ENCODE results near the gene PLXNB2.

DNA sequence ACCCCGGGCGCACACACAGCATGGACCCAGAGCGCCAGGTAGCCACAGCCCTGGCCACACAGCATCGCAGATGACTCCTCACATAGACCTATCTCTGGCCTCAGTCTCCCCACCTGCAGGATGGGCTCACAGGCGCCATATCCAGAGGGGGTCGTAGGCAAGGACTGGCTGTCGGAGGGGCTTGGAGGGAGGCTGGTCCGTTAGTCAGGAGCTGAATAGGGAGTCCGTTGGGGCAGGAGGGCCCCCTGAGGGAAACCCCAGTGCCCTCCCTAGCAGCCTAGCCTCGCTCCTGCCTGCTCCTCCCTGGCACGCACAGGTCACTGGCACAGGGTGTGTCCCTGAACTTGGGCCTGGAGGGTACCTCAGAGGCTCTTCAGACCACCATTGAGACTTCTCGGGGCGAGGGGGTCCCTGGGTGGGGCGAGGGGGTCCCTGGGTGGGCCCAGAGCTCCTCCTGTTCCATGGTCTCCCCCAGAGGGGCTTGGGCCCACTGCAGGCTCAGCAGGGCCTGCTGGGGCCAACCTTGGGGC, 2.0 kb downstream of the PLXNB2 start:
- TF ChIP-seq, protein P1, sequence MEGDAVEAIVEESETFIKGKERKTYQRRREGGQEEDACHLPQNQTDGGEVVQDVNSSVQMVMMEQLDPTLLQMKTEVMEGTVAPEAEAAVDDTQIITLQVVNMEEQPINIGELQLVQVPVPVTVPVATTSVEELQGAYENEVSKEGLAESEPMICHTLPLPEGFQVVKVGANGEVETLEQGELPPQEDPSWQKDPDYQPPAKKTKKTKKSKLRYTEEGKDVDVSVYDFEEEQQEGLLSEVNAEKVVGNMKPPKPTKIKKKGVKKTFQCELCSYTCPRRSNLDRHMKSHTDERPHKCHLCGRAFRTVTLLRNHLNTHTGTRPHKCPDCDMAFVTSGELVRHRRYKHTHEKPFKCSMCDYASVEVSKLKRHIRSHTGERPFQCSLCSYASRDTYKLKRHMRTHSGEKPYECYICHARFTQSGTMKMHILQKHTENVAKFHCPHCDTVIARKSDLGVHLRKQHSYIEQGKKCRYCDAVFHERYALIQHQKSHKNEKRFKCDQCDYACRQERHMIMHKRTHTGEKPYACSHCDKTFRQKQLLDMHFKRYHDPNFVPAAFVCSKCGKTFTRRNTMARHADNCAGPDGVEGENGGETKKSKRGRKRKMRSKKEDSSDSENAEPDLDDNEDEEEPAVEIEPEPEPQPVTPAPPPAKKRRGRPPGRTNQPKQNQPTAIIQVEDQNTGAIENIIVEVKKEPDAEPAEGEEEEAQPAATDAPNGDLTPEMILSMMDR (conservative IDR thresholded peaks at IDR 0.05) = no peak
- TF ChIP-seq ZFX (IDR thresholded peaks at IDR 0.05) = 0 out of 2 replicates have a peak, but pooled peaks have one; percentile 24
